ENCODE results near the gene NHS.

Gene NHS

DNA sequence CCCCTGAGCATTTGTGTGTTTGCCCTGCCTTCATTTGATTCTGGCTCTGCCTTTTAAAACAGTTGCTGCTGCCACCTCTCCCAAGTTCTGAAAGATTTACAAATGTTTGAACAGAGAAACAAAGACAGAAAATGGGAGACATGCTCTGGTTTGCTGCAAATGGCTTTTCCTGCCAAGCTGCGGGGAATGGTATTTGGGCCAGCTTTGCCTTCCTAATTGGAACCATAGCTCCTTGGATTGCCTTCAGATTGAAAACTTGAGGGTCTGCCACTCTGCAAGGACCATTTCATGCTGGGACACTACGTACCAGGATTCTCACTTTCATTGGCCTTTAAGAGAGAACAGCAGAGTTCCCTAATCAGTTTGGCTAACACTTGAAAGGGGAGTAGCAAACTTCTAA, 74.9 kb downstream of the NHS start:
- DNase-seq: no peak

DNA sequence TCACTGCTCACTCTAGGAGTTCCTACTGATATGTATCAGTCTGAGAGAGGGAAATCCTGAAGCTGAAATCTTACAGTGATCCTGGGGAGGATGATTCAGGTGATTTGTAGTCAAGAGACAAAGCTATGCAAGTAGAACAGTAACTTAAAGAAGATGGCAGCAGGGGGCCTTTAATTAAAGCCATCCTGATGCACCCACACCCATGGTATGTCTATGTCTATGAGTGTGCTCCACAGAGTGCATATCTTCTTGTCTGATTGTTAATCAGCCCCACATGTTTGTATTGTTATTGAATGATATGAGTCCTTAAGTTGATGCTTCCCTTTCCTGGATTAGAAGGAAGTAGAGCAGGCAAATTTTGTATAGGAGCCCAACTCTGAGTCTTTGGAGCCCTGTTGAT, 78.8 kb downstream of the NHS start:
- no peak for DNase-seq

DNA sequence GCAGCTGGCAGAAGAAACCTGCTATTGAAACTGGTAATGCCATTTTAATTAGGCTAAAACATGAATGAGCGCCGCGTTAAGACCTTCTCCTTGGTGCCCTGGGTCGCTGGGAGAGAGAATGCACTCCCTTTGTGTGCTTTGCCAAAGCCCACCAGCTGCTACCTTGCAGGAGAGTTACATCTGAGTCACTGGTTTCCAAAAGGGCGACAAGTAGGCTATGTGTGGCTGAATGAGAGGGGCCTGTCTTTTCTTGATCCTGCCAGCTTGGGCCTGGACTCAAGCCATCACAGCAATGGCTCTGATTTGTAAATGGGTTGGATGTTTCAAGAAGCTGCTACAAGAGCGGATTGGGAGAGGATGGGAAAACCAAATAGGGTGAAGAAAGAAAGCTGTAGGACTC, 81.5 kb downstream of the NHS start:
- no peak for DNase-seq

DNA sequence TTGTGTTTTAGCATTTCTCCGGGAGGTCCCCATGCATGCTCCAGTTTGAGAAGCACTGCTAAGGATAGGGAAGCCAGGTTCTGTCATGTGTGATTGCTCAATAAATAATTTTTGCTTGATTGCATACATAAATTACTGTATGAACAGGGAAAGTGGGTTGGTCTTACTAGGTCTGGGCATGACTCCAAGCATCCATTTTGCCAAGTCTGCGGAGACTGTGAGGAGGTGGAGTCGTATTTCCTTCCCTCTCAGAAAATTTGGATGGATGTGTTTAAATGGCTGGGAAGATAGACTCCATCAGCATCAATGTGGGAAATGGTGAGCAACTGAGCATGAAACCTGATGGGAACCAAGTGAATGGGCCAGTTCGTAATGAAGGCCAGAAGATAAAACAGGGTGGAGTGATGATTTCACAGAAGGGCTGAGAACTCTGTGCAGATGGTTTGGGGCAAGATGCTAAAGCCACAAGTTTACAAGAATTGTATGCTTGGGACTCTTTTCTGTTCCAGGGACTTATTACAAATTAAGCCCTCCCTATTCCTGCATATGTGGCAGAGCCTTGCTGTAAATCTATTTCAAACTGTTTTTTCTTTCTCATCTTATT, 84.1 kb downstream of the NHS start:
- DNase-seq: no peak

DNA sequence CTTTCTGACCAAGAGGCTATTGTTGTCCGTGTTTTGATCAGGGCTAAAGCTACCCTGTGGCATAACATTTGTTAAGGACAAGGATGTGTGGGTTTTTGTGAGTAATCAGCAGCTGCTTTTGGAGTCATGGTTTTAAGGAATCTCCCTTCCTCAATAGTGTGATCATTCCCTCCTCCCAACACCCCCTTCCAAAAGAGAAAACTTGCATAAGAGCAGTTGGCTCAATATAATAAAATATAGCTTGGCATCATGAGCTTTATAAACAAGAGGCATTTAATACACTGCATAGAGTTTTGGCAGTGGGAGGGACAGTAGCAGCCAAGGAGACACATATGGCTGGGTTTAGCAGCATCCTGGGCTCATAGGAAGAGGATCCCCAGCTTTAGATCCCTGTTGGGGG, 84.7 kb downstream of the NHS start:
- DNase-seq: no peak

DNA sequence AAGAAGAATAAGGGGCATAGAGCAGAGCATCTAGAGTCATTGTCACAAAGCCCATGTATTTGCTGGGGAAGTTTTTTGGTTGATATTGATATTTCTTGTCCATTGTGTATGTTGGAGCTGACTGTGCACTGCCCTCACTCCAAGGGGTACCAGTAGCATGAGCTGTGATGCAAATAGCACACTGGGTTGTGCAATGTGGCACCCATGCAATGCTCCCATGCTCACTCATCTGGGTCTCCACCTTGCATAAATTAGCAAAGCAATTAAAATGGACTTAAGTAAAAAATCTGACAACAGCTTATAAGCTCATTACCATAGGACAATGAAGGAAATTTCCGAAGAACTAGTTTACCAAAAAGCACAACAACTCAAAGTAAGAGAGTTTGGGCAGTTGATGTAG, 87.9 kb downstream of the NHS start:
- DNase-seq: no peak

DNA sequence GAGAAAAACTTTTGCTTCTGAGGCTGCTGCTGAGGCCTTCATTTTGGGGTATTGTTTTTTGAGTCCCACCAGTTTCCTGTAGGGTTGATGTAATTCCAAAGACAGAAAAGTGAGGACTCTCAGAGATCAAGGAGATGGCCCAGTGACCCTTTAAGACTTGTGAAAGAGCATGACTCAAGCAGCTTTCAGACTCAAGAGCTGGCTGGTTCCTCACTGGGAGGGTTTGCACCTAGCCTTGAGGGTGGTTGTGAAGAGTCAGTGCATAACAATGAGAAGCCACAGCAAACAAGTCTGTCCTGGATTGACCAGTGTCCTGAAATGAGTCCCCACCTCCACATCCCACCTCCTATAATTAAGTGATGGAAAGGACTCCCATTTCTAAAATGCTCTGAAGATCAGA, 89.2 kb downstream of the NHS start:
- no peak for DNase-seq

DNA sequence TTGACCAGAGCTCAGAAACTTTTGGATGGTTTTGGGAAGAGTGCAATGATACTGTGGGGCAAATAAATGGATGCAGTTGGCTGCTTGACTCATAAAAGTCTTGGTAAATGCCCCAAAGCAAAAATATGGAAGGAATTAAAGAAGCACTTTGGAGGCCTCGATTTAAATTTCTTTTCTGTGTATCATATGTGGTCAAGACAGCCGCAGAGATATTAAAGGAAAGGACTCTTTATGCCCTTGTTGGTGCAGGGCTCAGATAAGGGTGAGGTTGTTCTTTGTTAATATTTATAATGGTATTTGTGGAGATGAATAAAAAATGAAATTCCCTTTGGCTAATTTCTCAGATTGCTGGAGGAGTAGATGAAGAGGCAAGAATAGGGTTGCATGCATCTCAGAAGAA, 90.2 kb downstream of the NHS start:
- no peak for DNase-seq

DNA sequence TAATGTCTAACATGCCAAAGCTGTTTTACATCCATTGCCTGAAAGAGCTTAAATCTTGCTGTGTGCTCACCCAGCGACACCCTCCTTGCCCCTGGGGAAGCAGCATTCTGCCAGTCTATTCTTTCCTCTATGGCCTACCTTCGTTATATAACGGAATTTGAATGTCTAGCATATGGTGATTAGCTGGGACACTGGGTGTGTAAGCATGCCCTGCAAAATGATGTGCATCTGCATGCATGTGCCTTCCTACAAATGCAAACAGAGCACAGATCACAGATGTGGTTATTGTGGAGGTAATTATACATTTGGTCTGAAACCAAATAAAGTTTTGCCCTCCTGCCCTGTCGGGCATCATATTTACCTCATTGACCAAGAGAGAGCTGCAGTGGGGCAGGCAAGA, 90.8 kb downstream of the NHS start:
- no peak for DNase-seq

DNA sequence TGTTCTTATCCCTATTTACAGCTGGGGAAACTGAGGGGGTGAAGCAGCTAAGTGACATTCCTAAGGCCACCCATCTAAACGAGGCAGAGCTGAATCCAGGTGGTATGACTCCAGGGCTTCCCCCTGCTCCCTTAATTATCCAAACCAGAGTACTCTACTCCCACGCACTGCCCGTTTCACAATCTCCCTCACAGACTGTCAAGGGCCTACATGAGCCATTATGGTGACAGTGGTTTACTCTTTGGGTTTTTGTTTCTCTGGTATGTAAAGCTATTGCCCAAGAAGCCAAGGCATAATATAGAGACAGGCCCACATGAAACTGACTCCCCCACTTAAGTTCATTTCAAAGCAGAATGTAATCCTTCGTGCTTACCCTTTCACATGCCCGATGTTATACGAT, 95.1 kb downstream of the NHS start:
- no peak for DNase-seq

DNA sequence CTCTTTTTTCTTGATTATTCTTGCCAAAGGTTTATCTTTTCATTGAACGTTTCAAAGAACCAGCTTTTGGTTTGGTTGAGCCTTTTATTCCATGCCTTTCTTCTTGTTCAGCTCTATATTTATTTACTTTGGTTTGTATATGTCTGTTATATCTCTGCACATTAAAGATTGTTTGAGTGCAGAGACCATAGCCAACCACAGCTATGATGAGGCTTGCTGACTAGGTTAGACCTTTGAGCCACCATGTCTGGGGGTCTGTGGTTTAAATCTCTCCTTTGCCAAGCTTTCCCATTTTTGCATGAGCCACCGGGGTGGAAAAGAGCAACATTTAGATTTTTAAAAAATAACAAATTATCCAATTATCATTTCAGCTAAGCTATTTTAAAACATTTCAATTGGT, 96.1 kb downstream of the NHS start:
- no peak for DNase-seq

DNA sequence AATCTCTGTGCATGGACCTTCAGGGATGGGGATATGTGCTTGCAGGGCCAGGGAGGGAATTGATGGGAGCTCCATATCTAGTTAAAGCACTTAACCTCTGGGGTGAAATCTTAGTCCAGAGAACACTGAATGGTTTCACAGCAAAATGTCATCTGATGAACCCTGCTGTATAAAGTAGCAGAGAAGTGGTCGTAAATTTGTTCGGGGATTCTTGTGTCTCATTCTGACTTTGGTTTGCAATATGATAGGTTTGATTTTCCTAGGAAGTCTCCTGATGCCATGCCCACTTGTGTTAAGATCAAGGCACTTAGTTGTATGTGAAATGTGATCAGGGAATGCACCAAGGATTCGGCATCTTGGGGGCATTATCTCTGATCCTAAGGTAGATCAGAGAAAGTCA, 96.9 kb downstream of the NHS start:
- DNase-seq: no peak

DNA sequence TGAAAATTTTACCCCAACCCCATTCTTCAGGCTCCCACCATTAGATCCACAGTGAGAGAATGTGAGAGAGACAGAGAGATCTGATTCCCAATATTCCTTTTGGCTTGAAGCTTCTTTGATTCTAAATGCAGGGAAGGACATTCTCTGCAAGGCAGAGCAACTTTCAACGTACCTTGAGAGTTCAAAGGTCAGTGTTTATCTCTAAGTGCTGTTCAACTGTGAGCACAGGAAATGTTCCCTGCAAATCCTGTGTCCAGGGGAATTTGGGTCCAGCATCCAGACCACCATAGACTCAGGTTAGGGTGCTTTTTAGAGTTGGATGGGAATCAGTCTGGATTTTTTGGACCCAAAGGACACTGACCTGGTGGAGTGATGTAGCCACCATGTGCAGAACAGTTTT, 97.4 kb downstream of the NHS start:
- no peak for DNase-seq

DNA sequence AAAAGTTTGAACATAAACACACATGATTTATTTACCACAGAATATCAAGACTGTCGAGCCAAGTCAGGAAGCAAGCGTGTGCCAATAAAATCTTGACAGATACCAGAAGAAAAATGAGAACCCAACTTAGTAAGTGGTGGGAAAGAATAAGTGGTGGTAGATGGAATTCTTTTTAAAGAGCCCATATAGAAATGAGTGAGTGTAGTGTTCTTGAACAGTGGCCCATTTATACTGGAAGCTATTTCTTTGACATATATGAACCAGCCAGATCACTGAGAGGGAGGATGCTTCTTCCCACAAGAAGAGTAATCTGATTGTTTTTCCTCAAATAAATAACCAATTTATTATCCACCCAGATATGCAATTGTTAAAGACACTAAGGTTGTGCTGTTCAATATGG, 98.0 kb downstream of the NHS start:
- DNase-seq: no peak

DNA sequence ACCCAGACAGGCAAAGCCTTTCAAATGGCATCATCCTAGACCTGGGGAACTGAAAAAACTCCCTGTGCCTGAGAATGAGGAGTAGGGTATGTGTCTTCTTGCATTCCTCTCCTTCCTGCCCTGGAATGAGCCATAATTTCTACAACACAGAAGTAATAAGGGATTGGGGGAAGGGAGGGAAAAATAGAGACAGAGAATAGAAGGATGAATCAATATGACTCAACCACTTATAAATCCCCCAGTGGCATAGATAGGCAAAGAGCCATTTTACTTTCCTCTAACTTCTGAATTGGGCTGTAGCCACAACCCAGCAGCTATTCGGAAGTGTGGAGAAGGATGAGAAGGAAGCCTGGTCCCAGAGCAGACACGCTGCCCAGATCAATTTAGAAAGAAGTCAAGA, 99.9 kb downstream of the NHS start:
- DNase-seq: no peak

DNA sequence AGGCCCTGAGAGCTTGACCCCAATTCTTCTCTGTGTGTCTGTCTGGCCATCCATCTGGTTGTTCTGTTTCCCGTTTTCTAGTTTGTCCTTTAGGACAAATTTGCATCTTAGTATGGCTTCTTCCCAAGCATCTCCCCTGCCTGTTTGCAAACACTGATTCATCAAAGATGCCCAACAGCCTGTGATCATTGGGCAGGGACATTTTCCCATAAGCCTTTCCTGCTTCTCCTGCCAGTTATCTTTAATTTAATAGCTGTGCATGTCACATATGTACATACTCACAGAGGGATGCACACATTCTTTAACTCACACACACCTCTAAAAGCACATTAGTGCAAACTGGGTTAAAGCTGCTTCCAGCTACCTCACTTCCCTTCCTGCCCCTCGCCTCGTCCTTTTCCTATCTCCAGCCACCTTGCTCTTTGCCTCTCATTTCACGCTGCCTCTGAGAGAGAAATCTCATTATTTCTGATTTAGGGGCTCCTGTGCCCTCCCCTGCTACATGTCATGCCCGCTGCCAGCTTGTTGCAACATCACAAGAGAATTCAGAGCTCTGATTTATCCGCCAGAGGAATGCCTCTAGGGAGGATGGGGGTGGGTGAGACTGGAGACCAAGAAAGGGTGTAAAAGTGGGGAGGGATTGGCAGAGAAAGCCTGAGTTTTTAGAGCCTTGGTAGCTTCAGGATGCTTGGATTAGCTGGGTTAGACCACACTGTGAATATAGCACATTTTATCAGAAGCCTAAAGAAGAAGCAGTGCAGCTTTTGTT, 100.6 kb downstream of the NHS start:
- no peak for DNase-seq

DNA sequence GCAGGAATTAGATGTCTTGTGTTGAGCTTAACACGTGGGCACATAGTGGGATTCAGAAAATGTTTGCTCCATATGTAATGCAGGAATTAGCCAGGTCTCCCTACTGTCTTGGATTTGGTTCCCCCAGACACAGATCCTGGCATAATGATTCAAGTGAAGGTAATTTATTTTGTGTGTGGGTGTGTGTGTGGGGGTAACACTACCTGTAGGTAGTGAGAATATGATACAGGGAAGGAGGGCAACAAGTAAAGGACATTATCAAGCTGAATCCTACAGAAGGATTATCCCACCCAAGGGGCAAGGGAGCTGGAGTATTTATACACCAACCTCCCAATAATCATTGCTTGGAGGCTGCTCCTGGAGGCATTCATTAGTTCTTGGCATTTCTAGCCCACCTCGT, 101.4 kb downstream of the NHS start:
- no peak for DNase-seq

DNA sequence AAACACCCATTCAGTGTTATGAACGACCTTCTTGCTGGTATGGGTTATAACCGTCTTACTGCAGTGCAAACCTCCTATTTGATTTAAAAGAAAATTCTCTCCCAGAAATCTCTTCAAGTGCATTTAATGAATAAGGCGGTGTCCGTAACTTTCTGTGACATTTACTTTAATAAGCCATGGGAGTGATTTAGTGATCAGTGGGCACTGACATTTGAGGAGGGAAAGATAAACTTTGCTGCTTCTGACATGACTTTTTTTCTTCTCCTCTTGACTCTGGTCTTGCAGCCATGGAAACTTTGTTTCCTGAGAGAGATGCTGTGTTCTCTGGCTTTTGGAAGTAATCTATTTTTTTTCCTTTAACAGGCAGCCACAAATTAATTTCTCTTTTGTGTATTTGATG, 106.1 kb downstream of the NHS start:
- DNase-seq: no peak

DNA sequence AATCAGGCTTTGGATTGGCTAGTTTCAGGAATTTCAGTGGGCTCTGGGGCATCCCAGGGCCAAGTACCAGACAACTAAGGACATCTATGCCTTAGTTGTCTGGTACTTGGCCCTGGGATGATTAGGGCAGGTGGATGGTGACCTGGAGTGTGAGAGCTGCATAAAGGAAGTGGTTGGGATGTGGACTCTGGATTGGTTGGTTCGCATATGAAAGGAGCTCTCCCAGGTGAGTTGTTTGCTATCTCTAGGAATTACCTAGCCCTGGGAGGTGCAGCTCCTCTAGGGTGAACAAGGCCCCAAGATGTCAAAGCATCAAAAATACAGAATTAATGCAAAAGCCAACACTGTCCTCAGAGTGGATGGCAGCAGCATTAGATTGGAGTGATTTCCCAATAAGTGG, 109.6 kb downstream of the NHS start:
- DNase-seq: no peak

DNA sequence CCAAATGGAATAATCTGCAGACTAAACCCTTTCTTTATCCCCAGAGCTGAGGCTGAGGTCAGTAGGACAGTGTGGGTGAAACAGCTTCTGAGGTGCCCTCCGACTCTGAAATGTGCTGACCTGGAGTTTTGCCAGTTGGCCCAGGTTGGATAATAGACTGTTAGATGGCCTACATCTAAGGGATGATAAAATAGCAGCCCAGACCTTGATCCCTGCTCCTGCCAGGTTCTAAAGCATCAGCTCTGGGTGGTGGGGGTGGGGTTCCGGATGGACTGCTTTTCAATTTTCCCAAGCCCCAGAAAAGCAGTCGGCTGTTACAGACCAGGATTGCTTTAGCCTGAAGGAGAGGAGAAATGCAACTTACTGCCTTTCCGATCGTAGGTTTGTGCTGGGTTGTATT, 110.4 kb downstream of the NHS start:
- DNase-seq: no peak

DNA sequence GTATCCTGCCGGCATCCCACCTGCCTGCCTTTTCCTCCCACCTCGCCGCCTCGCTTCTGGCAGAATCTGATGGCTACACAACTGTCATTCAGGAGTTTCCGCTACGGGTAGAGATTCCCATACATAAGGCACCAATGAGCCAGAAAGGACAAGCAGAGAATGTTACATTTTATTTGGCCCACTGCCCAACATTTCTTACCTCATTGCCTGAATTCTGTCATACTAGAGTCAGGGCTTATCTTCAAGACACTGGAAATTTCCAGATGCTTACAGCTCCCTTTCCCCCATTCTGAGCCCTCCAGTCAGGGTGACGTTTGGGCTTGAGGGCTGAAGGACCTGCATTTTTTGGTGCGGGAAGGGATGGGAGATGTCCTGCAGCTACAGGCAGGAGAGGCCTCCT, 113.0 kb downstream of the NHS start:
- no peak for DNase-seq

DNA sequence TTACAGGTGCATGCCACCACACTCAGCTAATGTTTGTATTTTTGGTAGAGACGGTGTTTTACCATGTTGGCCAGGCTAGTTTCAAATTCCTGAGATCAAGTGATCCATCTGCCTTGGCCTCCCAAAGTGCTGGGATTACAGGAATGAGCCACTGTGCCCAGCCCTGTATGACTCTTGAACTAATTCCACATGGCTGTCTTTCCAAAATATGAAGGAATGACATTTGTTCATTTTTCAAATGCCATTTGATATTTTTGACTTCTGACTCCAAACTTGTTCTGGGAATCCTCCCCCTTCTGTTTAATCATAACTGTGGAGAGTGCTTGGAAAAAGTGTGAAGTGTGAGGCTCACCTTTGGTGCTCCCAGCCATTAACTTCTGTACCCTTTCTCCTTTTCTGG, 119.2 kb downstream of the NHS start:
- DNase-seq: no peak

DNA sequence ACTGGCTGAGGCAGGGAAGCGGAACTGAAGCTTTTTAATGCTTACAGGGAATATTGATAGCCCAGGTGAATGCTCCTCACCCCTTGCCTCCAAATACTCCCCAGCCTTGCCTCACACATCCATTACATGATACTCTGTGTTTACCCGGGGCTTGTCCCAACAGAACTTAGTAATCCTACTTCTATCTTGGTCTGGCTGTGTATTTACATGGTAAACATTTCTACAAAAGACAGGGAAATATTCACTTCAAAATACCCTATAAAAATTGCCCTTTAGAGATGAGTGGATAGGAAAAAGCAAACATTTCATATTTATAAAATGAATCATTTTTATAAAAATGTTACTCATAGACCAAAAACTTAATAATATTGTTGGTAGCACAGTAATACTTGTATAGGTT, 120.1 kb downstream of the NHS start:
- peak in 1 of 2 experiments; percentile 1 for DNase-seq

DNA sequence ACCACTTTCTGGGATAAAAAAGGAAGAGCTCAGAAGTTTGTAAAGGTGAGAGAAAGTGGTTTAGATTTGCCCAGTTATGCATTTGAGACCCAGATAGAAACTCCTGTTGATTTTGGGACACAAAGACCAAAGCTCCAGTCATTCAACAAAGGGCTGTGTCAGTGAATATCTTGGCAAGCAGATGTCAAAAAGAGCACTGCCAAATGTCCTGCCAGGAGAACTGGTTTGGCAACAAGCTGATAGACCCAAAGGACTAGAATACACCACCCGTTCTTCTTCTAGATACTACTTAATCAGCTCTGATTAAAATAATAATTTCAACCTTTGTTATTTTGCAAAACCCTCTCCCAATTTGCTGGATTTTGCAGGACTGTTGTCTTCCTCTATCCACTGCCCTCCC, 121.4 kb downstream of the NHS start:
- no peak for DNase-seq

DNA sequence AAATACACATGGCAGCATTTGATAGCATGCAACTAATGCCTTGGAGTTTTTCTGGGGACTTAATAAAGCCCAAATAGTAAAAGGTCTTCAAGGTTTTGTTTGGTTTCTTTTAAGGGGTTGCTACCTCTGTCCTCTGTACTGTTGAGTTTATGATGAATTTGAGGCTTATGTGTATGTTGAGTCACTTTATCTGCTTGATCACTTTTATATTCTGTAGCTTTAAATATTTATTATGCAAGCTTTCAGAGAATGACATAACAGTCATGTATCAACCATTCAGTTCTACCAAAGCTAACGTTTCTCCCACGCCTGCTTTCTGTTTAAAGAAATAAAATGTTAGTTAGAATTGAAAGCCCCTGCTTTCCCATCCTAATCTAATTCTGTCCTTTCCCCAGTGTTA, 122.2 kb downstream of the NHS start:
- no peak for DNase-seq
